Measurements from ENCODE around the gene PRKD2.

PRKD2 gene

GRCh38 chr19:46748325-46749109 is 31.6 kb upstream of the PRKD2 start (continued):
- TF ChIP-seq ZNF621 (tag by site-specific recombination; IDR thresholded peaks at IDR 0.05), result no peak

GRCh38 chr19:46746281-46747057 is 29.6 kb upstream of the PRKD2 start, which contains the start of gene STRN4:
TSS of gene STRN4 (minus strand) at chr19:46746450. CDS start at chr19:46746430, 20 bp downstream.
- H3K4me1 ChIP-seq (ENCODE audit: control insufficient read depth, insufficient read depth, low read length), result peaks cover 6% of the 10 kb centered on the region
- H3K27ac ChIP-seq (ENCODE audit: extremely low read depth, low read depth, low read length), result peak within 1 kb of the TSS; percentile 99
- POLR2A ChIA-PET, result interaction anchor here (1.6 to 2.2 kb wide), 3 partner anchors 42 to 146 kb away, joined by 5 to 6 read pairs (median 5); partner anchors contain the start of genes AP2S1, CALM3 and SLC1A5
- no peaks in the 10 kb centered on the region for H3K9me3 ChIP-seq (ENCODE audit: control insufficient read depth, insufficient read depth, low read depth, low read length)
- CTCF ChIA-PET, result interaction anchor here (0.7 kb wide), 1 partner anchor 60 kb away, joined by 4 read pairs; no protein-coding TSS in a partner anchor
- peaks cover 31 to 35% of the 10 kb centered on the region in 2 experiments; a peak in 2 of 3 replicates for H3K36me3 ChIP-seq (ENCODE audit: control insufficient read depth in 2 of 2, insufficient read depth in 1 of 2, low read length in 2 of 2)
- H3K4me3 ChIP-seq (ENCODE audit: low read depth, low read length), result peak within 1 kb of the TSS; percentile 70
- TF ChIP-seq, protein P1, sequence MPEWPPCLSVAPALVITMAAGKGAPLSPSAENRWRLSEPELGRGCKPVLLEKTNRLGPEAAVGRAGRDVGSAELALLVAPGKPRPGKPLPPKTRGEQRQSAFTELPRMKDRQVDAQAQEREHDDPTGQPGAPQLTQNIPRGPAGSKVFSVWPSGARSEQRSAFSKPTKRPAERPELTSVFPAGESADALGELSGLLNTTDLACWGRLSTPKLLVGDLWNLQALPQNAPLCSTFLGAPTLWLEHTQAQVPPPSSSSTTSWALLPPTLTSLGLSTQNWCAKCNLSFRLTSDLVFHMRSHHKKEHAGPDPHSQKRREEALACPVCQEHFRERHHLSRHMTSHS (tag by site-specific recombination; IDR thresholded peaks at IDR 0.05), result no peak
- TF ChIP-seq SP7 (tag by site-specific recombination; IDR thresholded peaks at IDR 0.05), result peak; percentile 26; the same call in 1 of the 2 replicates
- 0 out of 2 replicates have a peak, but pooled peaks have one; percentile 13 for TF ChIP-seq ZSCAN30 (tag by site-specific recombination; IDR thresholded peaks at IDR 0.05)
- TF ChIP-seq, protein P2, sequence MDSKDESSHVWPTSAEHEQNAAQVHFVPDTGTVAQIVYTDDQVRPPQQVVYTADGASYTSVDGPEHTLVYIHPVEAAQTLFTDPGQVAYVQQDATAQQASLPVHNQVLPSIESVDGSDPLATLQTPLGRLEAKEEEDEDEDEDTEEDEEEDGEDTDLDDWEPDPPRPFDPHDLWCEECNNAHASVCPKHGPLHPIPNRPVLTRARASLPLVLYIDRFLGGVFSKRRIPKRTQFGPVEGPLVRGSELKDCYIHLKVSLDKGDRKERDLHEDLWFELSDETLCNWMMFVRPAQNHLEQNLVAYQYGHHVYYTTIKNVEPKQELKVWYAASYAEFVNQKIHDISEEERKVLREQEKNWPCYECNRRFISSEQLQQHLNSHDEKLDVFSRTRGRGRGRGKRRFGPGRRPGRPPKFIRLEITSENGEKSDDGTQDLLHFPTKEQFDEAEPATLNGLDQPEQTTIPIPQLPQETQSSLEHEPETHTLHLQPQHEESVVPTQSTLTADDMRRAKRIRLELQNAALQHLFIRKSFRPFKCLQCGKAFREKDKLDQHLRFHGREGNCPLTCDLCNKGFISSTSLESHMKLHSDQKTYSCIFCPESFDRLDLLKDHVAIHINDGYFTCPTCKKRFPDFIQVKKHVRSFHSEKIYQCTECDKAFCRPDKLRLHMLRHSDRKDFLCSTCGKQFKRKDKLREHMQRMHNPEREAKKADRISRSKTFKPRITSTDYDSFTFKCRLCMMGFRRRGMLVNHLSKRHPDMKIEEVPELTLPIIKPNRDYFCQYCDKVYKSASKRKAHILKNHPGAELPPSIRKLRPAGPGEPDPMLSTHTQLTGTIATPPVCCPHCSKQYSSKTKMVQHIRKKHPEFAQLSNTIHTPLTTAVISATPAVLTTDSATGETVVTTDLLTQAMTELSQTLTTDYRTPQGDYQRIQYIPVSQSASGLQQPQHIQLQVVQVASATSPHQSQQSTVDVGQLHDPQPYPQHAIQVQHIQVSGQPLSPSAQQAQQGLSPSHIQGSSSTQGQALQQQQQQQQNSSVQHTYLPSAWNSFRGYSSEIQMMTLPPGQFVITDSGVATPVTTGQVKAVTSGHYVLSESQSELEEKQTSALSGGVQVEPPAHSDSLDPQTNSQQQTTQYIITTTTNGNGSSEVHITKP (tag by site-specific recombination; IDR thresholded peaks at IDR 0.05), result peak; percentile 77
- TF ChIP-seq ZNF514 (tag by site-specific recombination; IDR thresholded peaks at IDR 0.05), result no peak
- TF ChIP-seq SP3 (tag by site-specific recombination; IDR thresholded peaks at IDR 0.05), result no peak
- TF ChIP-seq MYNN (tag by site-specific recombination; IDR thresholded peaks at IDR 0.05; ENCODE audit: borderline replicate concordance), result no peak
- no peak for TF ChIP-seq ZNF596 (tag by site-specific recombination; IDR thresholded peaks at IDR 0.05)
- TF ChIP-seq WT1 (tag by site-specific recombination; IDR thresholded peaks at IDR 0.05), result no peak
- no peak for TF ChIP-seq ZNF510 (tag by site-specific recombination; IDR thresholded peaks at IDR 0.05; ENCODE audit: insufficient replicate concordance)
- TF ChIP-seq AEBP2 (tag by site-specific recombination; IDR thresholded peaks at IDR 0.05; ENCODE audit: borderline replicate concordance), result no peak
- no peak for TF ChIP-seq REST (tag by site-specific recombination; IDR thresholded peaks at IDR 0.05)
- no peak for TF ChIP-seq ZNF138 (tag by site-specific recombination; IDR thresholded peaks at IDR 0.05; ENCODE audit: borderline replicate concordance)
- TF ChIP-seq BCL6B (tag by site-specific recombination; IDR thresholded peaks at IDR 0.05), result no peak
- no peak for TF ChIP-seq ZNF704 (tag by site-specific recombination; IDR thresholded peaks at IDR 0.05)
- no peak for TF ChIP-seq ZNF660 (tag by site-specific recombination; IDR thresholded peaks at IDR 0.05)
- no peak for TF ChIP-seq ZNF777 (tag by site-specific recombination; IDR thresholded peaks at IDR 0.05; ENCODE audit: borderline replicate concordance)
- TF ChIP-seq ZNF350 (tag by site-specific recombination; IDR thresholded peaks at IDR 0.05), result no peak
